NCI-H1694 treated with DMSO at 0.1 percent for 48 hours (cell line): ENCODE measurements around the gene BMP10.

Experiments used
- DNase-seq: peaks from one replicate; lab custom pipeline; 2025; lab: John Stamatoyannopoulos, UW

The BMP10 gene

GRCh38 chr2:68850524-68850923, 20.7 kb downstream of the BMP10 start:
- DNase-seq, result no peak

GRCh38 chr2:68849579-68850030, 21.6 kb downstream of the BMP10 start:
- no peak for DNase-seq

DNA sequence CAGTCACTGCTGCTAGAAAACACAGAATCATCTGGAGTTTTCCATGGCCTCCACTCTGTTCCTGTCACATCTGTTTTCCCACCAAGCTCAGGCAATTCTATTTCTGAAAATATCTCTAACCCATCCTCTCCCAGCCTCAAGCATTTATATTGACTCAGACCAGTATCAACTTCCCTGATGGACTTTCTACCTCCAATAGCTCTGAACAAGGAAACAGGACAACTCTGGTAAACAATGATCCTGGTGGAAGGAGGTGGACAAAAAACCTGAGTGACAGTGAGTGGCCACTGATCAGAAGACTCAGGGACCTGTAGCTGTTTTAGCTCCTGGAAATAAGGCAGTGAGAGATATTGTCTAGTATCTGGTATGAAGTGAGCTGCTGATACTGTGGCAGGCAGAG, 23.4 kb downstream of the BMP10 start:
- no peak for DNase-seq

- no peak for DNase-seq
Observed at GRCh38 chr2:68846091-68846490, 25.1 kb downstream of the BMP10 start.

DNA sequence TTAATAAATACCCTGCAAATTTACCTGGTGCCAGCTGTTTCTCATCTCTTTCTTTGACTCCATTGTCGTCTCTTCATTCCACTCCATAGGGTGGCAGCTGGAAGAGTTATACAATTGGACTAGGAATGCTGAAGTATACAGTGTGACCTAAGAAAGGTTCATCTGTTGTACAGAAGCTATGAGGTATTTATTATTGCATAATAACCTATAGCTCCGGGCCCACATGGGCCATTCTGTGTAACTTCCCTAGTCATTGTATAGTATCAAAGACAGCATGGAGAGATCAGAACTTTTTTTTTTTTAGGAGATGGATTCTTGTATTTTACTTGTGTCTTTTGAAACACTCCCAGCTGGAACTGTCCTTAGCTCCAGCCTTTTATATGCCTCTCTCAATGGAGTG, 26.2 kb downstream of the BMP10 start:
- DNase-seq, result no peak

GRCh38 chr2:68839260-68839833, 31.9 kb downstream of the BMP10 start:
- no peak for DNase-seq

- DNase-seq, result no peak
Observed at GRCh38 chr2:68838641-68839040, 32.6 kb downstream of the BMP10 start.

- DNase-seq, result no peak
Observed at GRCh38 chr2:68837861-68838341, 33.3 kb downstream of the BMP10 start.

DNA sequence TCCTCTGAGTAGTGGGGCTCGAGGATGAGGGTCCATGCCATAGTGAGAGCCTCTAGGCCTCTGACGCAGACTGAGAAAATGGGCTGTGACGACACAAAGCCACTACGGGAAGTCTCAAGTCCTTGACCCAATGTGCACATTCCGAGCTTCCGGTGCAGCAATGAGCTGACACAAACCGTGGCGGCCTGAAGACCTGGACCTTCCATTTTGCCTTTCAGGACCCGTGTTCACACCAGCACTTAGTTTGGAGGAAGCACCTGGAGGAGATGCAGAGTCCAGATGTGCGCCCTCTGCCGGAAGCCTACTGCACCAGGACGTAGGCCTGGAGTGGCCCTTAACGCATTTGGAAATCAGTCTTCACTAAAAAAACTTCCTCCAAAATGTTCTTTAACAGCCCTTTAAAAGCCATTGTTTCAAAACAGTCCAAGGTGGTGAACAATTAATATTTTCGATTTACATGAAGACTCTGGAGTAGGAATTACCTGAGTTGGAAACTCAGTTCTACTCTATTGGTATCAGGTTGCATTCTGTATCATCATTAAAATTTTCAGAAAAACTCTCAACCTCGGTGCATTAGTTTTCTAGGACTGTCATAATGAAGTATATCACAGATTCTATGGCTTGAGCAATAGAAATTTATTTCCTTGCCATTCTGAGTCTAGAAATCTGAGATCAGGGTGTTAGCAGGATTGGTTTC, 33.9 kb downstream of the BMP10 start:
- no peak for DNase-seq

GRCh38 chr2:68835621-68836020, 35.6 kb downstream of the BMP10 start:
- DNase-seq, result no peak

DNA sequence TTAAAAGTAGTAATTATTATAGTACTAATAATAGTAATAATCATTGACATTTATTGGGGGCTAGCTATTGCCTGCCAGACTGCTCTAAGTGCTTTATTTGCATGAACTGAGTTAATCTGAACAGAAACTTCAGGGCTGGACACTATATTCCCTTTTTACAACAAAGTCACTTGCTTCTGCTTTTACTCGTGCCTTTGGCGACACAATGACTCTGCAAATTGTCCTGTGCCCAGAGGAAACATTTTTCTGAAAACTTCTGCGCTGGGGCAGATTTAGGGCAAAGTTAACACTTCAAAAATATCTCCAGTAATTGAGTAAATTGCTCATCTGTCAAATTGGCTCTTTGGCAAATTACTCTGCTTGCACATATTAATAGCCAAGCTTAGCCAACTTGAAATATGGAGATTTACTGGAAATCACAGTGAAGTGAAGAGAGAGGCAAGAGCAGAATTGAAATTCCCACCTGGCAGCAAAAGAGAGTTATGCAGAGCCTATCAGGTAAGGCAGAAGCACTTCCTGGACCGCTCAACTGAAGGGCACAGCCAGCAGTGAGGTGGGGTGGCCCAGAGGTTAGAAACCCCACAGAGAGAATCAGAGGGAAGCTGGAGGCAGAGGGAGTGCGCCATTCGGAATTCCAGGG, 36.3 kb downstream of the BMP10 start:
- no peak for DNase-seq

- no peak for DNase-seq
Observed at GRCh38 chr2:68833162-68833561, 38.0 kb downstream of the BMP10 start.

- DNase-seq, result no peak
Observed at GRCh38 chr2:68832233-68832869, 38.8 kb downstream of the BMP10 start.

DNA sequence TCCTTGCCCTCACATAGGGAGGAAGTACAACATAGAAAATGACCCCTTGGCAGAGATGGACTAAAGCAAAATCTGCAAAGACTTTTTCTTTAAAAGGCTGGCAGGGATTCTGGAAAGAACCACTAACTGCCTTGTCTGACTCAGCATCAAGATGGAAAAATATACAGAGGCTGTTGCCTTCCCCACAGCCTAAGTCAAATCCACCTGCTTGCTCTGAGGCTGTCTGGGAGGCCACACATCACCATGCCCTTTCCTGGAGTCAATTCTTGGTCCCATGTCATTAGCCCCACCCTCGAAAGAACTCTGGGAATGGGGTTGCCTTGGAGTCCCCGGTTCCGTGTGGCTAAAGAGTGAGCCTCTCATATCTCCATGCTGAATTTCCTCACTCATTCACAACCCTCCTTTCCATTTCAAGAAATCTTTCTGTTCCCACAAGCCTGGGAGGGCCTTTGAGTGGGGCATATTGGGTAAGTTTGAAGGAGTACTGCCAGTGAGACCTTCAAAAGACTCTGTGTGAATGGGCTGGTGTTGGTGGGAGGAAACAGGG, 39.4 kb downstream of the BMP10 start:
- no peak for DNase-seq

DNA sequence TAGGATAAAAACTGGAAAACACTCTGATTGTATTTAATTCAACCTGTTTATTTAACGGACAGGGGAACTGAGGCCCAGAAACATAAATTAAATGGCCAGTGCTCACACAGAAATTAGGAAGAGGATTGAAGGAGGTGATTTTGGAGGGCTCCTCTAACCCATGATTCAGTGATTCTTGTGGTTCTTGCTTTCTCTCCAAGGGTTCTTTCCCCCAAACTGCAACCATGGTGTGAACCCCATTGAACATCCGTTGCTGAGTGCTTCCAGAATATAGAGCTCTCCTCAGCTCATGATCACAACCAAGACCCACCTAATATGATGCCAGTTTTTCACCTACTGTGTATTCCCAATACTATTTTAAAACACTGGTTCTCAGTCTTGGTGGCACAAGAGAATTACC, 41.4 kb downstream of the BMP10 start:
- DNase-seq, result no peak

DNA sequence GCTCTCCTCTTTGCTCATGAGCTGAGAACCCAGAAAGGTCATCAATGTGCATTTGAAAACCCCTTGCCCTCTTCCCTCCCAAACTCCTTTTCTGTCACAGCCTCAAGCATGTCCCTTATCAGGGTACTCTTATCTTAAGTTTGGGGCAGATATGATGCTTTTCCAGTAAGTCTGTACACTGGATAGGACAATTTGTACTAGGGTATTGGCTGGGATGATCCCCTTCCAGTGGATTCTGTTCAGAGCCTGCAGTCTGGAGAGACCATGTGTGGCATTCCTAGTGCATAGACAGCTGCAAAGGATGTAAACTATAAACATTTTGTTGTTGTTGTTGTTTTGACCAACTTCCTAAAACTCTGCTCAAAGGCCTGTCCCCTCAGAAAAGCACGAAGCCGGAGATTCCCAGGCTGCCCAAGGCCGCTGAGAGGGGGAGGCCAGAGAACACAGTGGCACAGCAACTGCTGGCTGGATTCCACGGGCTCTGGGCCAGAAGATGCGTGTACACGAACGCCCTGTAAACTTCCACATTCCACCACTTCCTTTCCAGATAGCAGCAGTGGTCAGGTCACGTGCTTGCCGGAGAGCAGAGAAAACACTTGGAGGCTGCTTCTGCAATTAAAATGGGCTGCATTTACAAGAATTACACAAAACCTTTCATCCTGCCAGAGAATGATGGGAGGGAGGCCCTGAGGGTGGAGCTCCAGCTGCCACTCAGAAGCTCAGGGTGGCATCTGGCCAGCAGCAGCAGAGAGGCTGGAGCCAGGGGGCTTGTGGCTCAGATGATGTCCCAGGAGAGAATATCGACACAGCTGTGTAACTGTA, 42.1 kb downstream of the BMP10 start:
- DNase-seq, result peak; percentile 91

DNA sequence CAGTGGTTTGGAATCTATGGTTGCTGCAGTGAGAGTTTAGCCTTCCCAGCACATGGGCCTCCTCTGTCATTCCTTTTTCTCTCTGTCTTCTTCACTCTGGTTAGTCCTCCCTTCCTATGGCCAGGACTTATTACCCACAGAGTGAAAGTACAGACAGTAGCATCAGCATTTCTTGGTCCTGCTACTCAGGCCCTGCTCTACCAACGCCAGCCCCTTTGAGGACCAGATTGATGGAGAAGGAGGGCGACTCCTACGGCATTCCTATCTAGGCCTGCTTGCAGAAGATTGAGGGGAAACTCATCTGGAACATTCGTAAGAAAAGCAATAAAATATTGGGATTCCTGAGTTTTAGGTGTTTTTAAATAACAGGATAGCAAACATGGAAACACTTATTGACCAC, 43.5 kb downstream of the BMP10 start:
- no peak for DNase-seq

GRCh38 chr2:68825866-68826265, 45.3 kb downstream of the BMP10 start:
- DNase-seq, result no peak

- DNase-seq, result no peak
Observed at GRCh38 chr2:68824831-68825230, 46.4 kb downstream of the BMP10 start.

- no peak for DNase-seq
Observed at GRCh38 chr2:68822207-68822872, 48.9 kb downstream of the BMP10 start.

DNA sequence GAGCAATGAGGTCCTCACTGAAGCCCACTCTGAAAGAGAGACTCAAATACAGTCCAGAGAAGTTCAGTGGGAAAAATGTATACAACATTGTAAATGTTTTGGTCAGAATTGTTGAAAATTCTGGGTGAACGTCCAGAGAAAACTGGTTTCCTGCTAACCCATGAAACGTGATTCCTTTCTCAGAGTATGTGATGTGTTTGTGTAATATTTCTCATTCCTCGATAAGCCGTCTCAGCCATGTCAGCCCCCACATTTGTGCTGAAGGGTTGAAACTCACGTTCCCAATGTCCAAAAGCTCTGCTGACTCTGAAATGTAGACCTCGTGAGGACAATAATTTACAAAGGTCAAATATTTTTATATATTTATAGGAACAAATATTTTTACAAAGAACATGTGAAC, 51.6 kb downstream of the BMP10 start:
- no peak for DNase-seq
